Measurements from ENCODE around the gene PFKFB4. TPM values are rescaled to one million over a fixed set of nuclear protein-coding genes. Genes with fewer than 3 reads are reported as not detected.
"Not testable (repeated sequence)": the region's sequence is repeated elsewhere in the genome, so short reads cannot be mapped to it uniquely, and the experiment has no call there.

The PFKFB4 gene
- total RNA-seq, 1 donor from 2014 or later: 18.2 TPM

GRCh38 chr3:48555949-48556795 is 431 bp downstream of the PFKFB4 start:
- TF ChIP-seq, protein P1, sequence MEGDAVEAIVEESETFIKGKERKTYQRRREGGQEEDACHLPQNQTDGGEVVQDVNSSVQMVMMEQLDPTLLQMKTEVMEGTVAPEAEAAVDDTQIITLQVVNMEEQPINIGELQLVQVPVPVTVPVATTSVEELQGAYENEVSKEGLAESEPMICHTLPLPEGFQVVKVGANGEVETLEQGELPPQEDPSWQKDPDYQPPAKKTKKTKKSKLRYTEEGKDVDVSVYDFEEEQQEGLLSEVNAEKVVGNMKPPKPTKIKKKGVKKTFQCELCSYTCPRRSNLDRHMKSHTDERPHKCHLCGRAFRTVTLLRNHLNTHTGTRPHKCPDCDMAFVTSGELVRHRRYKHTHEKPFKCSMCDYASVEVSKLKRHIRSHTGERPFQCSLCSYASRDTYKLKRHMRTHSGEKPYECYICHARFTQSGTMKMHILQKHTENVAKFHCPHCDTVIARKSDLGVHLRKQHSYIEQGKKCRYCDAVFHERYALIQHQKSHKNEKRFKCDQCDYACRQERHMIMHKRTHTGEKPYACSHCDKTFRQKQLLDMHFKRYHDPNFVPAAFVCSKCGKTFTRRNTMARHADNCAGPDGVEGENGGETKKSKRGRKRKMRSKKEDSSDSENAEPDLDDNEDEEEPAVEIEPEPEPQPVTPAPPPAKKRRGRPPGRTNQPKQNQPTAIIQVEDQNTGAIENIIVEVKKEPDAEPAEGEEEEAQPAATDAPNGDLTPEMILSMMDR (IDR thresholded peaks at IDR 0.05; ENCODE audit: insufficient read depth, low read length, severe bottlenecking): no peak
- no peaks in the 10 kb centered on the region for H3K27me3 ChIP-seq (ENCODE audit: control insufficient read depth, insufficient read depth, low read length)
- H3K4me3 ChIP-seq (ENCODE audit: low read depth, low read length): peak overlapping the region; percentile 56
- no peak for DNase-seq (ENCODE audit: low read depth)
- FAIRE-seq: no peak
- peaks cover 9% of the 10 kb centered on the region for H3K36me3 ChIP-seq (ENCODE audit: control insufficient read depth, insufficient read depth, low read length)

DNA sequence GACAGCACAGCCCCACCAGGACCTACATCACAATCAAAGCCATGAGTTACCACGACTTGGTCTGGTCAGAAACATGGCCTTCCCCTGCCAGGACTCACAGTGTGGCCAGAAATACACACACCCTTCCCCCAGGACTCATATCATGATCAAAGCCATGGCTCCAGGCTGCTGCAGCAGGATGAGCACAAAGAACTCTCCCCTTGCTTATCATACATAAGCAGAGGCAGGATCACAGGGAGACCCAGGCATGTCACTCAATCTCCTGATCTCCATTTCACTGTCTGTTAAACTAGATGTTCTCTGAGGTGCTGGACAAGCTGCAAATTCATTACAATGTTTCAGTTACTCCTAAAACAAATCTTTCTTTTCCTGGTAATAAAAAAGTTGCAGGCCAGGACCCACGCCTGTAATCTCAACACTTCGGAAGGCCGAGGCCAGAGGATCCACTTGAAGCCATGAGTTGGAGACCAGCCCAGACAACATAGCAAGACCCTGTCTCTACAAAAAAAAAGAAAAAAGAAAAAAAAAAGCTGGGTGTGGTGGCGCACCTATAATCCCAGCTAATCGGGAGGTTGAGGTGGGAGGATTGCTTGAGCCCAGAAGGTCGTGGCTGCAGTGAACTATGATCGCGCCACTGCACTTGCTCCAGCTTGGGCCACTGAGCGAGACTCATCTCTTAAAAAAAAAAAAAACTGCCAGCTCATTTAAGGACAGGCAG is 1.2 kb downstream of the PFKFB4 start:
- Histone ChIP-seq H3K36me3 (ENCODE audit: control insufficient read depth, insufficient read depth, low read length) (peaks cover 9% of the 10 kb centered on the region), H3K27me3 (ENCODE audit: control insufficient read depth, insufficient read depth, low read length) (no peaks in the 10 kb centered on the region), H3K4me3 (ENCODE audit: low read depth, low read length) (no peak overlapping the region)
- TF ChIP-seq, protein P1 (IDR thresholded peaks at IDR 0.05; ENCODE audit: insufficient read depth, low read length, severe bottlenecking): no peak
- FAIRE-seq (no peak), DNase-seq (ENCODE audit: low read depth) (no peak)

DNA sequence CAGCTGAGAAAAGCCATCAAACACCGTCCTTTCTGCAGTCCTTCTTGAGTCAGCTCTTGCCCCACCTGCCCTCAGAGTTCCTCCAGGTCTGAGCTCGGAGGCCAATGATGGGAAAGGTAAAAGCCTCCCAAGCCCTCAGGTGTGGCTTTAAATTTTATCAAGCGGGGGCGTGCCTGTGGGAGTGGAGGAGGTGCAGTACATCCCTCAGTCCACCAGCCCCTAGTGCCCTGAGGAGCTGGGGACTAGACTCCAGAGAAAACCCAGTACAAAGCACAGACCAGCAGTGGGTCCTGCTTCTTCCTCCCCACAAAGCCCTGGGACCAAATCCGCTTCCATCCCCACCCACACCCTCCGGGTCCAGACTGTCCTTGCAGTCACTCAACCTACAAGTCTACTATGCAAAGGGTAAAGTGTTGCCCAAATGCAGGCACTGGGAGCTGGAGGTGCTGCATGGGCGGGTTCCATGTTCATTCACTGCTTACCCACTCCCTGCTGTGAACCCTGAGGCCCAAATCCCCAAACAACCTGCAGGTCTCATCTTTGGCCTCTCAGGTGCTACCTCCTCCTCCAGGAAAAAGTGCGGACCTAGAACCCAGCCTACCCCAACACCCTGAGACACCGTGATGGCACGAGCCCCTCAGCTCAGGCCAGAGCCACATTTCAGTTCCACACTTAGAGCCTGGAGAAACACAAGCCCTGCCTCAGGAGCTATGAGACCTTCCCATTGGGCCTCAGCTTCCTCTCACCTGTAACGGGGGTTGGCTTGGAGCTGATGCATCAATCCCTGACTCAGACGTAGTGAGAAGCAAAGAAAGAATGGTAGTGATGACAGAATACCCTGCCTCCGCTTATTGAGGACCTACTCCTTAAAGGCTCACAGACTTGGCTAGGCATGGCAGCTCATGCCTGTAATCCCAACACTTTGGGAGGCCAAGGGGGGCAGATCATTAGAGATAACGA is 2.4 kb downstream of the PFKFB4 start:
- DNase-seq (ENCODE audit: low read depth) (peak; percentile 76), FAIRE-seq (no peak)
- H3K27me3 ChIP-seq (ENCODE audit: control insufficient read depth, insufficient read depth, low read length): no peaks in the 10 kb centered on the region
- TF ChIP-seq, protein P1 (IDR thresholded peaks at IDR 0.05; ENCODE audit: insufficient read depth, low read length, severe bottlenecking): no peak
- no peak overlapping the region for H3K4me3 ChIP-seq (ENCODE audit: low read depth, low read length)
- peaks cover 11% of the 10 kb centered on the region for H3K36me3 ChIP-seq (ENCODE audit: control insufficient read depth, insufficient read depth, low read length)

DNA sequence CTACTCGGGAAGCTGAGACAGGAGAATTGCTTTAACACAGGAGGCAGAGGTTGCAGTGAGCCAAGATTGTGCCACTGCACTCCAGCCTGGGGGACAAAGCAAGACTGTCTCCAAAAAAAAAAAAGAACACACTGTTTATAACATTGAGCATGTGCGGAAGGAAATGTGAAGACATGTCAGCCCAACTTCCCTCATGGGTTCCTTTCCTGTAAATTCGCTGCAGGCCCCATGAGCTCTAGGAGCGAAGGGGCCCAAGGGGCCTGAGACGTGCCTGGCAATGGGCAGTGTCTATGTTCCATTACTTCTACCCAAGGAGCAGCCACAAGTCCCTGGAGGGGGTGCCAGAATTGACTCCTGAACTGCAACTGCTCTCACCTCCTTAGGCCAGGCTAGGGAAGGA is 3.2 kb downstream of the PFKFB4 start:
- Histone ChIP-seq H3K4me3 (ENCODE audit: low read depth, low read length) (no peak overlapping the region), H3K27me3 (ENCODE audit: control insufficient read depth, insufficient read depth, low read length) (no peaks in the 10 kb centered on the region), H3K36me3 (ENCODE audit: control insufficient read depth, insufficient read depth, low read length) (peaks cover 13% of the 10 kb centered on the region)
- DNase-seq (ENCODE audit: low read depth) (no peak), FAIRE-seq (no peak)
- TF ChIP-seq, protein P1 (IDR thresholded peaks at IDR 0.05; ENCODE audit: insufficient read depth, low read length, severe bottlenecking): no peak

DNA sequence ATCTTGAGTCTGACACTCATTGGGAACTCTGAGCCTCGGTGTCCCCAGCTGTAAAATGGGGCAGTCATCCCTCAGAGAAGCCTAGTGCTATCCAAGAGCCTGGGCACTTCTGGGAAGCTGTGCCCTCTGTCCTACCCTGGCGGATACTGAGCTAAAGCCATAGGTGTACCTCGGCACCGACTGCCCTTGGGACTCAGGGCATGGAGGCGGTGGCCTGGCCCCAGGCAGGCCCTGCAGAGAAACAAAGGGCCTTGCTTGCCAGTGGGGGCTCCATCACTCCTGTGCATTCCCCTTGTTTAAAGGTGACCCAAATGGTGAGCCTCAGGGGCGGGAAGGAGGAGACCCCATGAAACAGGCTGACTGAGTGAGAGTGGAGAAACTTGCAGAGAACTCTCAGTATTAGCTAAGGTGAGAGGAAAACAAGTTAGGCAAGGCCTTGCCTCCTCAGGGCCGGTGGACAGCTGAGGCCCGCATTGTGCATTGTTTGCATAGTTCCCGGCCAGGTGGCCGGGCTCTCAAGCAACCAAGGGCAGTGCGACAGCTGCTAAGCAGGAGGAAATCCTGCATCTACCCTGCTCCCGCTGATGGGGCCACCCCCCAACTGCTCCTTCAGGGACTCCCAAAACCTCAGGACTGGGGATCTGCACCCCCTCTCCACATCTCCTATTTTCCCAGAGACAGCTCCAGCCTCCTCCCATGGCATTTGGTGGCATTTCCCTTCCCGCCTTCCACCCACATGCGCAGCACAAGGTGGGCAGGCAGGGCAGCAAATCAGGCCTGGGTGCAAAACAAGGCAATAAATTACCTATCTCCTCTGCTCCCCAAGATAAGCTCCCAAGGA is 4.3 kb downstream of the PFKFB4 start:
- TF ChIP-seq, protein P1 (IDR thresholded peaks at IDR 0.05; ENCODE audit: insufficient read depth, low read length, severe bottlenecking): no peak
- no peak for DNase-seq (ENCODE audit: low read depth)
- H3K4me3 ChIP-seq (ENCODE audit: low read depth, low read length): no peak overlapping the region
- no peak for FAIRE-seq
- H3K27me3 ChIP-seq (ENCODE audit: control insufficient read depth, insufficient read depth, low read length): no peaks in the 10 kb centered on the region
- H3K36me3 ChIP-seq (ENCODE audit: control insufficient read depth, insufficient read depth, low read length): peaks cover 13% of the 10 kb centered on the region

DNA sequence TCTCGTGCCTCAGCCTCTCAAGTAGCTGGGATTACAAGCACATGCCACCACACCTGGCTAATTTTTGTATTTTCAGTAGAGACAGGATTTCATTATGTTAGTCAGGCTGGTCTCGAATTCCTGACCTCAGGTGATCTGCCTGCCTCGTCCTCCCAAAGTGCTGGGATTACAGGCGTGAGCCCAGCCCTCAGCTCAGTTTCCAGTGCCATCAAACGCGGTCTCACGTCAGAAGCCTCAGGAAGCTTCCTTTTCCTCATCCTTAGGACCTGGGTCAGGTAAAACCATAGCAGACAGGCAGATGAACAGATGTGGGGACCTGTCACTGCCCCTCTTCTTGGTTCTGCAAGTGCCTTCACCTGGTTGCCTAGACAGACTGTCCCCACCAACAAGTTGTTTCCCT is 5.0 kb downstream of the PFKFB4 start:
- not testable (repeated sequence) for H3K4me3 ChIP-seq (ENCODE audit: low read depth, low read length); FAIRE-seq
- peaks cover 13% of the 10 kb centered on the region for H3K36me3 ChIP-seq (ENCODE audit: control insufficient read depth, insufficient read depth, low read length)

More for the DNA sequence above, 5.0 kb downstream of the PFKFB4 start:
- DNase-seq (ENCODE audit: low read depth); H3K27me3 ChIP-seq (ENCODE audit: control insufficient read depth, insufficient read depth, low read length): not testable (repeated sequence)
